Tibial nerve (tissue), 4 donors: ENCODE results near the gene TMCC1. TPM values are rescaled to one million over a fixed set of nuclear protein-coding genes. Genes with fewer than 3 reads are reported as not detected.

Source experiments
- DNase-seq, 2 donors: peaks; one replicate each; pipeline ENCODE4 v3.0.0-alpha.2; 2019; ENCODE audit warnings: low spot score in 2 of 2
- H3K27ac ChIP-seq, 4 donors: fragments of 200-600 bp; sonication (generic) in 3 of 4; one replicate each; pipeline ENCODE4 v1.5.1; 2017 to 2019; ENCODE audit warnings: mild to moderate bottlenecking in 1 of 4
- H3K27me3 ChIP-seq, 2 donors: fragments of 200-600 bp; sonication (generic) in 1 of 2; one replicate each; pipeline versions ENCODE4 v1.5.1 to v1.6.0; 2017 to 2019
- H3K36me3 ChIP-seq, 3 donors: fragments of 200-600 bp; sonication (generic); one replicate each; pipeline ENCODE4 v1.5.1; 2018 to 2019
- H3K4me1 ChIP-seq, 4 donors: fragments of 200-600 bp; sonication (generic) in 3 of 4; one replicate each; pipeline ENCODE4 v1.5.1; 2017 to 2019
- H3K4me3 ChIP-seq, 4 donors: fragments of 200-600 bp; sonication (generic) in 3 of 4; one replicate each; pipeline ENCODE4 v1.5.1; 2017 to 2019; ENCODE audit warnings: mild to moderate bottlenecking in 1 of 4, moderate library complexity in 1 of 4
- H3K9me3 ChIP-seq, 4 donors: fragments of 200-600 bp; sonication (generic) in 3 of 4; one replicate each; pipeline ENCODE4 v1.5.1; 2017 to 2019
- CTCF ChIP-seq, 5 experiments: fragments of 200-600 bp in 3 of 5; fragments of 450-650 bp in 2 of 5; sonication (generic) in 3 of 5; IDR thresholded peaks; one replicate each; pipeline ENCODE4 v1.5.1; 2016 to 2019; ENCODE audit warnings: antibody characterized with exemption in 5 of 5, mild to moderate bottlenecking in 3 of 5, moderate library complexity in 2 of 5
- EP300 ChIP-seq, 2 donors: sonication (generic); formaldehyde crosslinking; IDR thresholded peaks; one replicate each; pipeline ENCODE4 v1.6.1; 2017; ENCODE audit warnings: antibody characterized with exemption in 2 of 2, mild to moderate bottlenecking in 1 of 2
- POLR2A ChIP-seq, 2 donors: fragments of 450-650 bp; IDR thresholded peaks; one replicate each; pipeline ENCODE4 v1.6.1; 2017; ENCODE audit warnings: antibody characterized with exemption in 2 of 2, mild to moderate bottlenecking in 2 of 2, moderate library complexity in 2 of 2
- WGBS, 2 donors: methylation state at CpG; one replicate each; pipeline ENCODE4 v1.1.5; 2018; 5-methylcytosine and 5-hydroxymethylcytosine counted together
- small RNA-seq: library from RNA; depleted of rRNA; stranded (forward); fragments of <200 nt; gene quantifications from one replicate; pipeline ENCODE3, GENCODE V24; 2016
- total RNA-seq, 4 donors: library from RNA; depleted of rRNA; stranded (reverse); fragments of >200 nt; gene quantifications; one replicate each; pipeline ENCODE4 v1.1.0, GENCODE V29; 2016

The TMCC1 gene
- total RNA-seq, 4 donors from 2014 or later: 19.9 to 27.9 (median 23.1) TPM

- TF ChIP-seq POLR2A (IDR thresholded peaks at IDR 0.05): no peak
- no peak for TF ChIP-seq EP300 (IDR thresholded peaks at IDR 0.05)
- TF ChIP-seq CTCF (IDR thresholded peaks at IDR 0.05): no peak
- H3K36me3 ChIP-seq: no peaks in the 10 kb centered on the region
- no peak overlapping the region for H3K4me3 ChIP-seq
- H3K27me3 ChIP-seq: no peaks in the 10 kb centered on the region
- H3K4me1 ChIP-seq: peaks cover 0 to 100% (median 87%) of the 10 kb centered on the region in 4 donors
- no peak for DNase-seq
- WGBS, 2 donors: 74 to 83% methylated on average over 13 to 19 of the region's 19 CpGs
- H3K9me3 ChIP-seq: no peaks in the 10 kb centered on the region
- H3K27ac ChIP-seq: peak overlapping the region in 3 of 4 donors; percentile 77 to 97 (median 89)
These were observed 294.4 kb downstream of the TMCC1 start for GRCh38 chr3:129599073-129599472.

GRCh38 chr3:129598484-129598883 is 295.0 kb downstream of the TMCC1 start:
- H3K27me3 ChIP-seq: no peaks in the 10 kb centered on the region
- no peak for DNase-seq

GRCh38 chr3:129598000-129598381 is 295.5 kb downstream of the TMCC1 start:
- H3K36me3 ChIP-seq: no peaks in the 10 kb centered on the region
- no peak for DNase-seq
- peaks cover 0 to 100% (median 92%) of the 10 kb centered on the region in 4 donors for H3K4me1 ChIP-seq
- H3K27ac ChIP-seq: peak overlapping the region; percentile 61 to 97 (median 83)
- H3K4me3 ChIP-seq: no peak overlapping the region
- H3K27me3 ChIP-seq: no peaks in the 10 kb centered on the region
- TF ChIP-seq EP300 (IDR thresholded peaks at IDR 0.05) (no peak), POLR2A (IDR thresholded peaks at IDR 0.05) (no peak), CTCF (IDR thresholded peaks at IDR 0.05) (no peak)
- WGBS, 2 donors: 28 to 38% methylated on average over 5 of the region's 5 CpGs
- no peaks in the 10 kb centered on the region for H3K9me3 ChIP-seq

More at GRCh38 chr3:129598484-129598883, 295.0 kb downstream of the TMCC1 start:
- Histone ChIP-seq H3K27ac (peak overlapping the region; percentile 34 to 97 (median 83)), H3K9me3 (no peaks in the 10 kb centered on the region), H3K4me1 (peaks cover 0 to 100% (median 91%) of the 10 kb centered on the region in 4 donors), H3K4me3 (no peak overlapping the region), H3K36me3 (no peaks in the 10 kb centered on the region)
- TF ChIP-seq POLR2A (IDR thresholded peaks at IDR 0.05): no peak
- no peak for TF ChIP-seq EP300 (IDR thresholded peaks at IDR 0.05)
- TF ChIP-seq CTCF (IDR thresholded peaks at IDR 0.05): no peak
- 73 to 79% methylated on average over 6 to 10 of the region's 11 CpGs for WGBS, 2 donors

Small RNAs within 50 kb of the gene (small RNA-seq; reads per million reads assigned to genes)
- gene RF00026 (not detected), gene RNY3P13 (not detected)

Other genes starting within 250 kb of the TMCC1 start
- not detected for gene TRH, start 81.0 kb upstream of the TMCC1 start, total RNA-seq
- not detected for gene ALG1L2, start 188.1 kb upstream of the TMCC1 start, total RNA-seq